GM12892 (cell line): ENCODE measurements around the gene PARD3.

Experiments used
- DNase-seq: peaks from one replicate; pipeline ENCODE4 v3.0.0; 2011; ENCODE audit not compliant: insufficient read length
- FAIRE-seq: peaks from 2 replicates; lab custom pipeline; 2011; peaks lifted over from hg19 to GRCh38; lab: Jason Lieb, UNC
- POLR2A ChIP-seq: IDR thresholded peaks from 2 replicates; pipeline ENCODE4 v1.6.1; 2011; ENCODE audit warnings: low read depth, low read length, control low read depth
- POLR2AphosphoS5 ChIP-seq: IDR thresholded peaks from 2 replicates; pipeline ENCODE4 v1.6.1; 2011; ENCODE audit warnings: low read depth, low read length, control low read depth
- TAF1 ChIP-seq: IDR thresholded peaks from 2 replicates; pipeline ENCODE4 v1.6.1; 2011; ENCODE audit warnings: low read depth, mild to moderate bottlenecking, control low read depth, low read length, borderline replicate concordance

PARD3 gene

GRCh38 chr10:34313888-34314287, 501.2 kb downstream of the PARD3 start:
- TF ChIP-seq POLR2A (no peak), POLR2AphosphoS5 (no peak), TAF1 (no peak)
- DNase-seq (no peak), FAIRE-seq (no peak)

GRCh38 chr10:34313353-34313752, 501.7 kb downstream of the PARD3 start:
- DNase-seq (no peak), FAIRE-seq (no peak)
- no peak for TF ChIP-seq POLR2AphosphoS5
- no peak for TF ChIP-seq TAF1
- no peak for TF ChIP-seq POLR2A

- TF ChIP-seq TAF1 (no peak), POLR2AphosphoS5 (no peak), POLR2A (no peak)
- DNase-seq (no peak), FAIRE-seq (no peak)
These were observed 503.4 kb downstream of the PARD3 start for GRCh38 chr10:34311679-34312078.

GRCh38 chr10:34310234-34310633, 504.9 kb downstream of the PARD3 start:
- FAIRE-seq (no peak), DNase-seq (no peak)

GRCh38 chr10:34305189-34305588, 509.9 kb downstream of the PARD3 start:
- DNase-seq (peak; percentile 2), FAIRE-seq (no peak)
- TF ChIP-seq TAF1 (no peak), POLR2AphosphoS5 (no peak), POLR2A (no peak)

More at GRCh38 chr10:34310234-34310633, 504.9 kb downstream of the PARD3 start:
- no peak for TF ChIP-seq POLR2A
- no peak for TF ChIP-seq TAF1
- TF ChIP-seq POLR2AphosphoS5: no peak

- no peak for FAIRE-seq
- DNase-seq: no peak
- no peak for TF ChIP-seq TAF1
- TF ChIP-seq POLR2A: no peak
- no peak for TF ChIP-seq POLR2AphosphoS5
These were observed 512.1 kb downstream of the PARD3 start for GRCh38 chr10:34303022-34303421.

GRCh38 chr10:34299105-34299611, 515.9 kb downstream of the PARD3 start:
- TF ChIP-seq TAF1: no peak
- TF ChIP-seq POLR2A: no peak
- TF ChIP-seq POLR2AphosphoS5: no peak
- DNase-seq (no peak), FAIRE-seq (no peak)

GRCh38 chr10:34298346-34298818, 516.7 kb downstream of the PARD3 start:
- DNase-seq: no peak
- TF ChIP-seq POLR2A (no peak), TAF1 (no peak), POLR2AphosphoS5 (no peak)
- no peak for FAIRE-seq

- TF ChIP-seq POLR2A (no peak), POLR2AphosphoS5 (no peak), TAF1 (no peak)
- no peak for DNase-seq
- FAIRE-seq: no peak
These were observed 517.4 kb downstream of the PARD3 start for GRCh38 chr10:34297541-34298345.

GRCh38 chr10:34295142-34295548, 520.0 kb downstream of the PARD3 start:
- FAIRE-seq (no peak), DNase-seq (no peak)

GRCh38 chr10:34294137-34294536, 521.0 kb downstream of the PARD3 start:
- TF ChIP-seq POLR2AphosphoS5: no peak
- no peak for TF ChIP-seq POLR2A
- no peak for TF ChIP-seq TAF1
- DNase-seq (no peak), FAIRE-seq (no peak)

More at GRCh38 chr10:34295142-34295548, 520.0 kb downstream of the PARD3 start:
- TF ChIP-seq TAF1 (no peak), POLR2A (no peak), POLR2AphosphoS5 (no peak)

GRCh38 chr10:34292675-34293074, 522.4 kb downstream of the PARD3 start:
- TF ChIP-seq TAF1: no peak
- TF ChIP-seq POLR2AphosphoS5: no peak
- no peak for TF ChIP-seq POLR2A
- FAIRE-seq: no peak

More at GRCh38 chr10:34292675-34293074, 522.4 kb downstream of the PARD3 start:
- no peak for DNase-seq
